OCI-LY3 (cell line): ENCODE results near the gene ITGA3.

ENCODE experiments used
- H2AFZ ChIP-seq: fragments of 200-600, 300-600 bp; shearing (Covaris generic); 2 replicates; pipeline ENCODE4 v1.6.0; 2014; ENCODE audit warnings: antibody characterized with exemption, low read depth, low read length
- H3K27ac ChIP-seq: fragments of 200-600, 300-600 bp; sonication (generic); 2 replicates; pipeline ENCODE4 v1.5.1; 2014; ENCODE audit warnings: mild to moderate bottlenecking, low read length, moderate library complexity, mixed read lengths
- H3K27me3 ChIP-seq: fragments of 200-600, 300-600 bp; sonication (generic); 2 replicates; pipeline ENCODE4 v1.6.1; 2014; ENCODE audit warnings: low read depth, low read length, mixed read lengths
- H3K36me3 ChIP-seq: fragments of 200-600, 300-600 bp; sonication (generic); replicated peaks from 2 replicates; pipeline ENCODE3; 2014; ENCODE audit warnings: low read depth, low read length, mixed read lengths
- H3K4me1 ChIP-seq: fragments of 300-600, 200-600 bp; sonication (generic); 2 replicates; pipeline ENCODE4 v1.6.1; 2014; ENCODE audit warnings: low read length, mixed read lengths
- H3K4me2 ChIP-seq: fragments of 200-600, 300-600 bp; sonication (generic); 2 replicates; pipeline ENCODE4 v1.6.1; 2014; ENCODE audit warnings: low read length, mixed read lengths
- H3K4me3 ChIP-seq: fragments of 300-600, 200-600 bp; sonication (generic); 2 replicates; pipeline ENCODE4 v1.5.1; 2014; ENCODE audit warnings: antibody characterized with exemption, mild to moderate bottlenecking, low read length, moderate library complexity
- H3K79me2 ChIP-seq: fragments of 300-600, 200-600 bp; shearing (Covaris generic); 2 replicates; pipeline ENCODE4 v1.6.1; 2014; ENCODE audit warnings: mild to moderate bottlenecking, low read length, mixed read lengths
- H3K9ac ChIP-seq: fragments of 300-600, 200-600 bp; shearing (Covaris generic); 2 replicates; pipeline ENCODE4 v1.6.0; 2014; ENCODE audit warnings: mild to moderate bottlenecking, low read length, moderate library complexity
- H3K9me3 ChIP-seq: fragments of 200-600, 300-600 bp; shearing (Covaris generic); 2 replicates; pipeline ENCODE4 v1.6.1; 2014; ENCODE audit warnings: low read length, mixed read lengths; ENCODE audit not compliant: insufficient read depth
- H4K20me1 ChIP-seq: fragments of 200-600, 300-600 bp; sonication (generic); 2 replicates; pipeline ENCODE4 v1.6.1; 2016; ENCODE audit warnings: low read length, mixed read lengths; ENCODE audit not compliant: insufficient read depth
- CTCF ChIP-seq: fragments of 200-600, 300-600 bp; sonication (generic); IDR thresholded peaks from 2 replicates; pipeline ENCODE4 v1.5.1; 2014; ENCODE audit warnings: antibody characterized with exemption, low read length, low read depth
- EZH2phosphoT487 ChIP-seq: fragments of 200-600 bp; shearing (Covaris generic); IDR thresholded peaks from 2 replicates; pipeline ENCODE4 v1.6.1; 2018; ENCODE audit warnings: antibody characterized with exemption, mixed run types, low read depth

ITGA3 gene

GRCh38 chr17:50133028-50133768 is 77.3 kb downstream of the ITGA3 start:
- H3K27ac ChIP-seq, result peak overlapping the region; percentile 48
- peaks cover 13% of the 10 kb centered on the region for H3K27me3 ChIP-seq
- H3K79me2 ChIP-seq, result peaks cover 14% of the 10 kb centered on the region
- H4K20me1 ChIP-seq, result peaks cover 65% of the 10 kb centered on the region
- no peak overlapping the region for H3K4me2 ChIP-seq
- no peak overlapping the region for H3K4me3 ChIP-seq
- H3K9me3 ChIP-seq, result no peaks in the 10 kb centered on the region
- H3K36me3 ChIP-seq, result peaks cover 51% of the 10 kb centered on the region
- H3K9ac ChIP-seq, result no peak overlapping the region
- H2AFZ ChIP-seq, result no peak overlapping the region
- peaks cover 28% of the 10 kb centered on the region for H3K4me1 ChIP-seq
- TF ChIP-seq EZH2phosphoT487 (no peak), CTCF (no peak)

GRCh38 chr17:50133769-50134099 is 77.8 kb downstream of the ITGA3 start:
- peaks cover 56% of the 10 kb centered on the region for H3K36me3 ChIP-seq

GRCh38 chr17:50134206-50135110 is 78.5 kb downstream of the ITGA3 start:
- Histone ChIP-seq H3K4me1 (peaks cover 32% of the 10 kb centered on the region), H3K9me3 (no peaks in the 10 kb centered on the region), H3K4me2 (no peak overlapping the region), H2AFZ (no peak overlapping the region), H4K20me1 (peaks cover 78% of the 10 kb centered on the region), H3K27ac (no peak overlapping the region), H3K79me2 (peaks cover 27% of the 10 kb centered on the region), H3K27me3 (peaks cover 1% of the 10 kb centered on the region), H3K9ac (no peak overlapping the region), H3K4me3 (no peak overlapping the region), H3K36me3 (peaks cover 63% of the 10 kb centered on the region)
- no peak for TF ChIP-seq EZH2phosphoT487
- TF ChIP-seq CTCF, result no peak

More at GRCh38 chr17:50133769-50134099, 77.8 kb downstream of the ITGA3 start:
- Histone ChIP-seq H3K4me2 (no peak overlapping the region), H3K4me3 (no peak overlapping the region), H2AFZ (no peak overlapping the region), H3K4me1 (peaks cover 31% of the 10 kb centered on the region), H3K79me2 (peaks cover 19% of the 10 kb centered on the region), H4K20me1 (peaks cover 70% of the 10 kb centered on the region), H3K9me3 (no peaks in the 10 kb centered on the region), H3K9ac (no peak overlapping the region), H3K27me3 (peaks cover 8% of the 10 kb centered on the region), H3K27ac (no peak overlapping the region)
- no peak for TF ChIP-seq EZH2phosphoT487
- no peak for TF ChIP-seq CTCF

GRCh38 chr17:50135316-50136095 is 79.6 kb downstream of the ITGA3 start:
- H3K36me3 ChIP-seq, result peaks cover 72% of the 10 kb centered on the region
- no peak overlapping the region for H3K9ac ChIP-seq
- no peak overlapping the region for H2AFZ ChIP-seq
- H3K4me2 ChIP-seq, result no peak overlapping the region
- H3K9me3 ChIP-seq, result no peaks in the 10 kb centered on the region
- H4K20me1 ChIP-seq, result peaks cover 87% of the 10 kb centered on the region
- no peaks in the 10 kb centered on the region for H3K27me3 ChIP-seq
- no peak overlapping the region for H3K4me3 ChIP-seq
- H3K79me2 ChIP-seq, result peaks cover 36% of the 10 kb centered on the region
- TF ChIP-seq CTCF, result no peak
- TF ChIP-seq EZH2phosphoT487, result no peak
- H3K4me1 ChIP-seq, result peaks cover 36% of the 10 kb centered on the region
- no peak overlapping the region for H3K27ac ChIP-seq
